ENCODE measurements around the gene MEGF8.

DNA sequence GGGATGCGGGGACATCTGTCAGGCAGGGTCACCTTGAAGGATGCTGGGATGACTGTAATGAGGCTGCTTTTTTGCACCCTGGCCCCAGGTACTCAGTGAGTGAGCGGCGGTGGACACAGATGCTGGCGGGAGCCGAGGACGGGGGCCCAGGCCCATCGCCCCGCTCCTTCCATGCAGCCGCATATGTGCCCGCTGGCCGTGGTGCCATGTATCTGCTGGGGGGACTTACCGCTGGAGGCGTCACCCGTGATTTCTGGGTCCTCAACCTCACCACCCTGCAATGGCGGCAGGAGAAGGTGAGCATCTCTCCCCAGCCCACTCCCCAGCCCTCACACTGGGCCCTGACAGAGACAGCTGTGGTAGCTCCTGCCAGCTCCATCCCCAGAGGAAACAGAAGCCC lies 31.3 kb downstream of the MEGF8 start:
- TF ChIP-seq, protein P1, sequence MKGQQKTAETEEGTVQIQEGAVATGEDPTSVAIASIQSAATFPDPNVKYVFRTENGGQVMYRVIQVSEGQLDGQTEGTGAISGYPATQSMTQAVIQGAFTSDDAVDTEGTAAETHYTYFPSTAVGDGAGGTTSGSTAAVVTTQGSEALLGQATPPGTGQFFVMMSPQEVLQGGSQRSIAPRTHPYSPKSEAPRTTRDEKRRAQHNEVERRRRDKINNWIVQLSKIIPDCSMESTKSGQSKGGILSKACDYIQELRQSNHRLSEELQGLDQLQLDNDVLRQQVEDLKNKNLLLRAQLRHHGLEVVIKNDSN (IDR thresholded peaks at IDR 0.05), result no peak
- no peak for TF ChIP-seq MAX (IDR thresholded peaks at IDR 0.05)
- TF ChIP-seq TAF1 (IDR thresholded peaks at IDR 0.05; ENCODE audit: low read depth), result no peak
- TF ChIP-seq TEAD4 (IDR thresholded peaks at IDR 0.05), result no peak
- TF ChIP-seq, protein P2, sequence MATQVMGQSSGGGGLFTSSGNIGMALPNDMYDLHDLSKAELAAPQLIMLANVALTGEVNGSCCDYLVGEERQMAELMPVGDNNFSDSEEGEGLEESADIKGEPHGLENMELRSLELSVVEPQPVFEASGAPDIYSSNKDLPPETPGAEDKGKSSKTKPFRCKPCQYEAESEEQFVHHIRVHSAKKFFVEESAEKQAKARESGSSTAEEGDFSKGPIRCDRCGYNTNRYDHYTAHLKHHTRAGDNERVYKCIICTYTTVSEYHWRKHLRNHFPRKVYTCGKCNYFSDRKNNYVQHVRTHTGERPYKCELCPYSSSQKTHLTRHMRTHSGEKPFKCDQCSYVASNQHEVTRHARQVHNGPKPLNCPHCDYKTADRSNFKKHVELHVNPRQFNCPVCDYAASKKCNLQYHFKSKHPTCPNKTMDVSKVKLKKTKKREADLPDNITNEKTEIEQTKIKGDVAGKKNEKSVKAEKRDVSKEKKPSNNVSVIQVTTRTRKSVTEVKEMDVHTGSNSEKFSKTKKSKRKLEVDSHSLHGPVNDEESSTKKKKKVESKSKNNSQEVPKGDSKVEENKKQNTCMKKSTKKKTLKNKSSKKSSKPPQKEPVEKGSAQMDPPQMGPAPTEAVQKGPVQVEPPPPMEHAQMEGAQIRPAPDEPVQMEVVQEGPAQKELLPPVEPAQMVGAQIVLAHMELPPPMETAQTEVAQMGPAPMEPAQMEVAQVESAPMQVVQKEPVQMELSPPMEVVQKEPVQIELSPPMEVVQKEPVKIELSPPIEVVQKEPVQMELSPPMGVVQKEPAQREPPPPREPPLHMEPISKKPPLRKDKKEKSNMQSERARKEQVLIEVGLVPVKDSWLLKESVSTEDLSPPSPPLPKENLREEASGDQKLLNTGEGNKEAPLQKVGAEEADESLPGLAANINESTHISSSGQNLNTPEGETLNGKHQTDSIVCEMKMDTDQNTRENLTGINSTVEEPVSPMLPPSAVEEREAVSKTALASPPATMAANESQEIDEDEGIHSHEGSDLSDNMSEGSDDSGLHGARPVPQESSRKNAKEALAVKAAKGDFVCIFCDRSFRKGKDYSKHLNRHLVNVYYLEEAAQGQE (IDR thresholded peaks at IDR 0.05; ENCODE audit: low read depth), result no peak
- TF ChIP-seq YY1 (IDR thresholded peaks at IDR 0.05; ENCODE audit: low read depth), result no peak
- no peak for TF ChIP-seq CREB1 (IDR thresholded peaks at IDR 0.05; ENCODE audit: low read depth)
- no peak for TF ChIP-seq NFIC (IDR thresholded peaks at IDR 0.05)
- no peak for TF ChIP-seq EP300 (IDR thresholded peaks at IDR 0.05; ENCODE audit: borderline replicate concordance)
- no peak for TF ChIP-seq RAD21 (IDR thresholded peaks at IDR 0.05; ENCODE audit: low read depth)

Data from Ishikawa (cell line).